GM10248 (cell line): ENCODE data around the gene METTL3.
A peak's percentile ranks its signal among the peaks of the same experiment; 100 is the strongest.

Experiments
- CTCF ChIA-PET: fragments of 300-600 bp; sonication (Branson Sonifier 250); formaldehyde crosslinking; extraction: SDS; loops from one replicate; lab custom pipeline; 2021; ENCODE audit warnings: antibody characterized with exemption; lab: Yijun Ruan, JAX
- POLR2A ChIA-PET: fragments of 350-650 bp; sonication (Branson Sonifier 250); formaldehyde crosslinking; extraction: SDS; loops from one replicate; lab custom pipeline; 2020; ENCODE audit warnings: antibody characterized with exemption; lab: Yijun Ruan, JAX
- DNase-seq: peaks from one replicate; pipeline ENCODE4 v3.0.0; 2012; ENCODE audit errors: extremely low spot score
- TF ChIP-seq, protein P1 (sequence below): IDR thresholded peaks from 2 replicates; pipeline ENCODE4 v1.5.1; 2012; ENCODE audit warnings: mild to moderate bottlenecking, low read depth; ENCODE audit errors: extremely low read depth, missing control alignments, control extremely low read depth

The METTL3 gene

GRCh38 chr14:21528381-21529348, 17.5 kb upstream of the METTL3 start:
- CTCF ChIA-PET, result interaction anchor here (1.1 to 6.5 kb wide), 4 partner anchors 9 to 30 kb away, joined by 3 to 31 read pairs (median 4); partner anchors contain the start of gene METTL3
- DNase-seq, result no peak
- TF ChIP-seq, protein P1, sequence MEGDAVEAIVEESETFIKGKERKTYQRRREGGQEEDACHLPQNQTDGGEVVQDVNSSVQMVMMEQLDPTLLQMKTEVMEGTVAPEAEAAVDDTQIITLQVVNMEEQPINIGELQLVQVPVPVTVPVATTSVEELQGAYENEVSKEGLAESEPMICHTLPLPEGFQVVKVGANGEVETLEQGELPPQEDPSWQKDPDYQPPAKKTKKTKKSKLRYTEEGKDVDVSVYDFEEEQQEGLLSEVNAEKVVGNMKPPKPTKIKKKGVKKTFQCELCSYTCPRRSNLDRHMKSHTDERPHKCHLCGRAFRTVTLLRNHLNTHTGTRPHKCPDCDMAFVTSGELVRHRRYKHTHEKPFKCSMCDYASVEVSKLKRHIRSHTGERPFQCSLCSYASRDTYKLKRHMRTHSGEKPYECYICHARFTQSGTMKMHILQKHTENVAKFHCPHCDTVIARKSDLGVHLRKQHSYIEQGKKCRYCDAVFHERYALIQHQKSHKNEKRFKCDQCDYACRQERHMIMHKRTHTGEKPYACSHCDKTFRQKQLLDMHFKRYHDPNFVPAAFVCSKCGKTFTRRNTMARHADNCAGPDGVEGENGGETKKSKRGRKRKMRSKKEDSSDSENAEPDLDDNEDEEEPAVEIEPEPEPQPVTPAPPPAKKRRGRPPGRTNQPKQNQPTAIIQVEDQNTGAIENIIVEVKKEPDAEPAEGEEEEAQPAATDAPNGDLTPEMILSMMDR, result no peak
- POLR2A ChIA-PET, result no interaction called here

- ChIA-PET POLR2A (no interaction called here), CTCF (interaction anchor here (0.8 to 6.5 kb wide), 7 partner anchors 8 to 435 kb away, joined by 3 to 31 read pairs (median 8); partner anchors contain the start of genes METTL3 and TOX4)
- DNase-seq, result no peak
- TF ChIP-seq, protein P1, result no peak
These were observed 16.2 kb upstream of the METTL3 start for GRCh38 chr14:21527318-21527679.

DNA sequence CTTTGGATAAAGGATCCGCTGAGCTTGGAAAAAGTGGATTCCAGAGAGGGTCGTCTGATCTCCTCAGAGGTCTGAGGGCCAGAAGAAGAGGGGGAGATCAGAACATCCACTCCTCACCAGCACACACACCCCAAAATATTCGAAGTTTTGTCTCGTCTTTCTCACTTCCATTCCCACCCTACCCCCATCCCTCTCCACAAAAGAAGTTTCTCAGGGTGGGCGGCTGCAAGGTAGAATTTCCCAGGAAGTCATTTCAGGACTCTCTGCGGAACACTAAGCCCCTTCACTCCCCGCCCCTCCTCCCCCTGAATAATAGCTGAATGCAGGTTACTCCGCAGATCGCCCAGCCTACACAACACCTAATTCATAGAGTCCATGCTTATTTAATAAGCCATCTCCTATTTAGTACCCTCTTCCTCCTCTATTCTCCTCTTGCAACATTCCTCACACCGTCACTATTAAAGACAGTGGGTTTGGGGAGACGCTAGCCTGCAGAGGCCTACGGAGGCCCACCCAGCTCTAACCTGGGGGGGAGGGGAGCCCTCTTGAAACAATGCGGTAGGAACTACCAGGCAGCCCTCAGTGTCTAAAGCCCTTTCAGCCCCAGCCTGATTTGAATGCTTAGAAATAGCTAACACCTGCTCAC, 15.7 kb upstream of the METTL3 start:
- ChIA-PET CTCF (interaction anchor here (0.8 to 6.5 kb wide), 9 partner anchors 8 to 435 kb away, joined by 3 to 31 read pairs (median 8); partner anchors contain the start of genes METTL3 and TOX4), POLR2A (interaction anchor here (0.6 to 1.2 kb wide), 2 partner anchors 16 to 30 kb away, joined by 3 to 13 read pairs; partner anchors contain the start of gene METTL3)
- TF ChIP-seq, protein P1, result no peak
- peak; percentile 25 for DNase-seq

DNA sequence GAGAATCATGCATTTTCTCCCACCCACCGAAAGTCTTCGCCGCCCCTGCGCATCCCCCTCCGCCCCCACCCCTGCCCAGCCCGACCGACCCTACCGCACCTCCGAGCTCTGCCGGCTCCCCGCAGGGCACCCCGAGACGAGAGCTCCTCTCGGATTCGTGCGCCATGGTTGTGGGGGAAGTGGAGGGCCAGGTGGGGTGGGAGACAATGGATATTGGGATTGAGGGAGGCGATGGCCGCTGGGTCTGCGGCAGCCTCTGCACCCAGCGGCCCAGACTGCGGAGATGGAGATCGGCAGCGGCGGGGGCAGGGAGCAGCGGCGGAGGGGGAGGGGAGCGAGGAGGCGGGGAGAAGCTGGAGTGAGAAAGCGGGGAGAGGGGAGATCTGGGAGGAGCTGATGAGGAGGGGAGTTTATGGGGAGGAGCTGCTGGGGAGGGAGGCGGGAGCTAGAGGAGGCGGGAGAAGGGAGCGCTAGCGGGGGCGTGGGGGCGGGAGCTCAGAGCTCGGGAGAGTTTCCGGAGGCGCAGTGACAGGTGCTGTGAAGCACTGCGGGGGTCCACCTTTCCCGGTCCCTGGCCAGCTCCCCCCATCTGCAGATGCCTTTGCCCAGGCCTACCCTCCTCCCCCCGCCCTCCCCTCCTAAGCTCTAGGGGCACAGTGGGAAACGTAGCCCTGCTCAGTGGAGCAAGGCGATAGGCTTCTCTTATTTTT, 15.0 kb upstream of the METTL3 start, which contains the start of gene SALL2:
SALL2 (minus strand) TSS at position 385 of the 710 bp plus-strand sequence; CDS start at position 166, 219 bp downstream.
- peak; percentile 80 for DNase-seq
- TF ChIP-seq, protein P1, result no peak
- CTCF ChIA-PET, result interaction anchor here (1.6 to 6.5 kb wide), 8 partner anchors 9 to 49 kb away, joined by 5 to 31 read pairs (median 8); partner anchors contain the start of genes METTL3 and TOX4
- POLR2A ChIA-PET, result interaction anchor here (0.6 to 1.2 kb wide), 2 partner anchors 15 to 30 kb away, joined by 3 to 13 read pairs; partner anchors contain the start of gene METTL3

DNA sequence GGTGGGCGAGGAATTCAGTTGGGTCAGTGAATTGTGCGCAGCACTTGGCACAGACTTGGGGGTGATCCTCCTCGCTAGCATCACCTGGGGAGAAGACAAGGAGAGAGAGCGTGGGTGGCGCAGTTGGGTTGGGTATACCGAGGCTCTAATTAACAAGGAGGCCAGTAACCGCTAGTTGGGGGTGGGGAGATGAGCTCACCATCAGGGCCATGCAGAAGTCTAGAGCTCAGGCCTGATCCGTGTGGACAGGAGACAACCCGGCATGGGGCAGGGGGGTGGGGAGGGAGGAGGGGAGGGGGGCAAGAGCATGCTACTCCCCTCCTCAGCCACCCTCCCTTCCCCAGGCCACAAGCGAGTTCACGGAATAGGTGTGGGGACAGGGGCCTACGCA, 14.4 kb upstream of the METTL3 start:
- CTCF ChIA-PET, result interaction anchor here (1.6 to 6.5 kb wide), 8 partner anchors 9 to 48 kb away, joined by 5 to 31 read pairs (median 8); partner anchors contain the start of genes METTL3 and TOX4
- TF ChIP-seq, protein P1, result no peak

More for the DNA sequence above, 14.4 kb upstream of the METTL3 start:
- POLR2A ChIA-PET, result no interaction called here
- no peak for DNase-seq
